GM19023 (cell line): ENCODE measurements around the gene SORCS2.

ENCODE experiments used
- ATAC-seq: cut with Tn5 transposase; IDR thresholded peaks from one replicate; pipeline ENCODE4 v1.9.1; 2021; ENCODE audit warnings: mild to moderate bottlenecking, moderate library complexity; ENCODE audit not compliant: unreplicated experiment

SORCS2 gene

DNA sequence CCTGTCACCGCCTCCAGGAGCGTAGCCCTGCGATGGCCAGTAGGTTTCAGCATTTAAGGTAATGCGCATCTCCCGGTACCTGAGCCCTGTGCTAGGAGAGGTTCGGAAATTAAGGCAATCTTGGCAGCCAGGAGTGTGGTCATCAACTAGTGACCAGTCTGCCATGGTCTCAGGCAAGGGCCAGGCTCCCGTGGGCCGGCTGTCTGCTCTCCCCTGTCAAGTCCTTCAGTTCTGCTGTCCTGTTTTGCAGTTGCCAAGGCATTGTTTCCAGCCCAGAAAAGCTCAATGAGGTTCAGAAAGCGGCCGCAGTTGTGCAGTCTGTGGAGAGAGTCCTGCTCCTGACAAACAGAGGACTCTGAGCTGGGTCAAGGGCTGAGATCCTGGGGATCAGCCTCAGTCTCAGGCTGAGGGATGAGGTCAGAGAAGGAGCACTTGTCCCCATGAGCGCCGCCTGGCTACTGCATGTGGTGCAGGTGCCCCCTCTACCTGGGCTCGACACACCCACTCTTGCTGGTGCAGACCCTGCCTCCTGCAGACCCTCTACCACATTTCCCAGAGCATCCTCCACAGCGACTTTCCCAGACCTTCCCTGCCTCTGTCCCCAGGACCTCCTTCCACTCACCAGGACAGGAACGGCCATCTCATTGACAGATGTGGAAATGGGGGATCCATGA, 295.8 kb downstream of the SORCS2 start:
- ATAC-seq, result no peak

DNA sequence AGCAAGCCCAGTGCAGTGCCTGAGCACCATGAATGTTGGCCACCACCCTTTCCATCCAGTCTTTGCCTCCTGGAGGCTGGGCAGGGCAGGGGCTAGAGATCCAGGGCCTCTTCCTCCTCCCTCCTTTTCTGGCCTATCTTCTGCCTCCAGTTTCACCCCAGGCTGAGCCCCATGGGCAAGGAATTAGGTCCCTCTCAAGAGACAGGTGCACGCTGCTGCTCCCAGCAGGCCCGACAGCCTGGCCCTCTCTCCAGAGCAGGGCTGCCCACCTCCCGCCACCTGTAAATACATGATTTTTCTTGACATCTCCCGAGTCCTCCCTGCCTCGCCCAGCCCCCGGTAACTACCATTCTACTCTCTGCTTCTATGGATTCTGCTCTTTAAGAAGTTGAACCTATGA, 299.6 kb downstream of the SORCS2 start:
- no peak for ATAC-seq

DNA sequence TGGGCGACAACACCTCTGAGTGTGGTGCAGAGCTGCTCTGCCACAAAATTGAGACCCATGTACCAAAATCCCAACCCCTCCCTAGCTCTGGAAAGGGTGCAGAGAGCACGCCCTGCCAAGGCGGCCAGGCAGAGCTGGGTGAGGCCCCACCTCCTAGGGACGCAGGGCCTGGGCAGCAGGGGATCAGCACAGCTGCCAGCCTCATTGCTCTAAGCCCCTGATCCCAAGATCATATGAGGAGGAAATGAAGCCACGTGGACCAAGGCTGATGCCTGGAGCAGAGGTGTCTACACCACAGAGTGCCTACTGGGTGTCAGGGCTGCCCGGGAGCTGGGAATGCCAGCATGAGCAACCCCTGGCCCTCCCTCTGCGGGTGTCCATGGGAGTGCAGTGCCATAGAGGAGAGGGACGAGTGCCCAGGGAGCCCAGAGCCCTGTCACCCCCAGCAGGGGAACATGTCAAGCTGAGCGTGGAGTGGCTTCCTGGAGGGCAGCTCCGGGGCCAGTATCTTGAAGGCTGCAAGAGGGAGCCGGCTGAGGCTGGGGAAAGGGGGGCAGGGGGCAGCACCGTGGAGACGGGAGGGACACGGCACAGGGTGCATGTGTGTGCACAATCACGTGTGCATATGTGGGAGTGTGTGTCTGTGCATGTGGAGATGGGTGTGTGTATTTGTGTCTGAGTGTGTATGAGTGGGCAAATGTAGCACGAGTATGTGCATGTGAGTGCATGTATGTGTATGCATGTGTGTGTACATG, 306.3 kb downstream of the SORCS2 start:
- no peak for ATAC-seq

DNA sequence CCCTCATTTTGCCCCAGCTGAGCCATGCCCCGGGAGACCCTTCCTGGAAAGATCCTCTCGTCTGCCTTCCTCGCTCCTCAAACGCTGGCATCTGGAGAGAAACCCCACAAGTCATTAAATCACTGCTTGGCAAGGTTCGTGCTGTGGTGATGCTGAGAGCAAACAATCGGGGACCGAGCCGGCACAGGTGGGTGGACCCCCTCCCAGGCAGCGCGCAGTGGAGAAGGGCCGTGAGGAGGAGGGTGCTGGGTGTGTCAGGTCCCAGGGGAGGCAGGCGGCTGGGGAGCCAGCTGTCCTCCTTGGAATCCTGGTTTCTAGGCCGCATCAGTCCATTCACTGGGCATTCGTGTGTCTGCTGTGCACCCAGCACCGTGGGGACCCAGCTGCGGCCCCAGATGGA, 307.3 kb downstream of the SORCS2 start:
- no peak for ATAC-seq

DNA sequence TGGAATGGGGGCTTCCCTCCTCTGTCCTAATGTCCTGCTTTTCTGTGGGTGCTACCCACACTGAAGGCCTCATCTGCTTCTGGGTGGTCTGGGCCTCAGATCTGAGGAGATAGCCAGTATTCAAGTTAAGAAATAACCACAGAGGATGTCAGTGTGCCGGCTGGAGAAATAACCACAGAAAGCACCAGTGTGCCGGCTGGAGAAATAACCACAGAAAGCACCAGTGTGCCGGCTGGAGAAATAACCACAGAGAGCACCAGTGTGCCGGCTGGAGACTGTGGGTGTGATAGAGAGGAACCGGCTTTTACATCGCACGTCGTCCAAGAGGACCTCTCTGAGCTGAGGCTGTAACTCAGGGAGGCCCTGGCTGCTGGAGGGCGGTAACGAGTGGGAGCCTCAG, 308.1 kb downstream of the SORCS2 start:
- no peak for ATAC-seq

DNA sequence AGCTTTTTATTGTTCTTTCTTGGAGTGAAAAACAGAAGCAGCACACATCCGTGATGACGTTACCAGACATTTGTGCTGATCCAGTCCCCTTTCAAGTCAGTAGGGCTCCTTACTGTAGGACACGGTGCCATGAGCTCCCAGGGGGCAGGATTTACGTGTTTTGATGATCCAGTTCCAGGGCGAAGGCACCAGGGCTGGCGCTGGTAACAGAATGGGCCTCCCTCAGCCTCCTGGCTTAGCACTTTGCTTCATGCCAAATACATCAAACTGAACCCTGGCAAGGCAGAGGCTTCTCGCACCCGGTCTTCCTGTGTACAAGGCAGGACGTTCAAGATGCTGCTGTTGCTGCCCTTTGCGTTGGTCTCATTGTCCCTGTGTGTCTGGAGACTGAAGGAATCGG, 309.0 kb downstream of the SORCS2 start:
- ATAC-seq, result no peak

DNA sequence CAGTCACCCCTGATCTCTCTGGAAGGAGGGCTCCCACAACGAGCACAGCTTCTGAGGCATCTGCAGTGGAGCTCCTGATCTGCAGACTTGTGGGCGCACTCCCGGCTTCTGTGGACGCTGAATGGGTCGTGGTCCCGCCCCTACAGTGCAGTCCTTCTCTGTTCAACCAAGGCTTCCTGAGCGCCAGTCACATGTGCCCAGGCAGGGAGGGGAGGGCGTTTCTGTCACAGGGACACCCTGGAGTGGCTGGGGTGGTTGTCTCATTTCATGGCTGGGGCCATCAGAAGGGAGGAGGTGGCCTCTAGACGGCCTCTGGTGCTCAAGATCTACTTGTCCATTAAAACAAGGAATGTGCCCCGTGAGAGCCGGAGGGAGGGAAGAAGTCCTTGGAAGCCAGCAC, 309.5 kb downstream of the SORCS2 start:
- no peak for ATAC-seq

DNA sequence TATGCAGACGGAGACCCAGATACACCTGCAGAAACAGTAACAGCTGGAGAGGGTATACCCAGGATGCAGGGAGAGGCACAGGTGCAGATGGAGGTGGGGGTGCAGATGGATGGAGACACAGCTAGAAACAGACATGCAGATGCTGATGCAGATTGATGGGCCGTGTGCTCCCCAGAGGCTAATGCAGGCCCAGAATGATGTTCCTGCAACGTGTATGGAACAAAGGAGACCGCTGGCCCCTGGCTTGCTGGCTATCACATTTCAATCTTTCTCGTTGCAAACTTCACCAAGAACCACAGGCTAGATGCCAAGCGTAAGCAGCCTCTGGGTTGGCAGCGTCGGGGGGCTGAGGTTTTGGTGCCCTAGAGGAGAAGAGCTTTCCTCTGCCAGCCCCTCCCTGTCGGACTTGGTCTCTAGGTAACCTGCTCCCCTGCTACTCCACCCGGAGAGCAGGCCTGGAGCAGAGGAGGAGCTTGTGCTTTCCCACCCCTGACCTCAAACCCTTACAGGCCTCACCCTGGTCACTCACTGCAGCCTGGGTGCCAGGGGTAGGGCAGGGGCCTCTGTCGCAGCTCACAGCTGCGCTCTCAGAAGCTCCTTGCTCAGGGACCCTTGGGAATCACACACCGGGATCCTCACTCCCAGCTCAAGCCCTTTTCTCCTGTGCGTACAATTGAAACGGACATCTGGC, 311.4 kb downstream of the SORCS2 start:
- no peak for ATAC-seq

DNA sequence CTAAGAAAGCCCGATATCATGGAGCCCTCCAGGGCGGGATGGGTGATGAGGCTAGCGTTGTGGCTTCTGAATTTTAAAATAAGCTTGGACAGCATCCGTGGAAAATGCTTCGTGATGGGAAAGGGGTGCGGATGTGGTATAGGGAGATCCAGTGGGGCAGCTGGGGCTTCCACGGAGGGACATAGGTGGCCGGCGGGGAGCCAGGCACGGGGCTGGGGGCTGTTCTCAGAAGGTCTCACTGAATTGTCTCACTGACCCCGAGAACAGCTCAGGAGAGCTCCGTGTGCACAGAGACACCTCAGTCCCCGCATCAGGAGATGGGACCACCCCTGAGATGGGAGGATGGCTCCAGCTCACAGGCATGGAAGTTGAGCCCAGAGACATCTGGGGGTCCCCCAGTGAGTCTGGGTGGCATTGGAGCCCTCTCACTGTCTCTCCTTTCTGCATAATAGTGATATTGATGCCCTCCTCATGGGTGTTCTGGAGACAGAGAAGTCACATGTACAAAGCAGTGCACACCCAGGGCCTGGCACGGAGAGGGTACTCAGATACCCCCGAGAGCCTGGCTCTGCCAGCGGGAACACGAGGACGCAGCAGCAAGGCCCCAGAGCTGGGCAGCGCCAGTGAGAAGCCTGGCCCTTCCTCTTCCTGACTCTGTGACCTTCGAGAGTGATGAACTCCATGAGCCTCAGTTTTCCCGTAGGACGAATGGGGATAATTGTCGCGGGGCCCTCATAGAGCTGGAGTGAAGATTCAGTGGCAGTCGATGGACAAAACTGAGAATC, 313.0 kb downstream of the SORCS2 start:
- ATAC-seq, result no peak

DNA sequence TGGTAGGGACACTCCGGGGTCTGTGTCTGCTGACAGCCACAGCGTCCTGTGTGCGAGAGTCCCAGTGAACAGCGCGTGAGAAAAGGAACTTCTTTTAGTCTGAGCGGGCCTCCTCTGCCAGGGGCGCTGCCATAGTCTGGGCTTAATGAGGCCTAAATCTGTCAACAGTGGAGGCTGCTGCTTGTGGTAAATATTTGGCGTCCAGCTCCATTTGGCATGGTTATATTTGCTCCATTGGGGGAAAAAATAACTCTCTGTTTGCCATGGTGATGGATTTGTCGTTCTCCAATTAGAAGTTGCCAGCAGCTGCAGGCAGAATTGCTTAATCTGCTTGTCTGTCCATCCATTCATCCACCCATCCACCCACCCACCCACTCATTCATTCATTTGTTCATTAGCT, 313.8 kb downstream of the SORCS2 start:
- ATAC-seq, result no peak

DNA sequence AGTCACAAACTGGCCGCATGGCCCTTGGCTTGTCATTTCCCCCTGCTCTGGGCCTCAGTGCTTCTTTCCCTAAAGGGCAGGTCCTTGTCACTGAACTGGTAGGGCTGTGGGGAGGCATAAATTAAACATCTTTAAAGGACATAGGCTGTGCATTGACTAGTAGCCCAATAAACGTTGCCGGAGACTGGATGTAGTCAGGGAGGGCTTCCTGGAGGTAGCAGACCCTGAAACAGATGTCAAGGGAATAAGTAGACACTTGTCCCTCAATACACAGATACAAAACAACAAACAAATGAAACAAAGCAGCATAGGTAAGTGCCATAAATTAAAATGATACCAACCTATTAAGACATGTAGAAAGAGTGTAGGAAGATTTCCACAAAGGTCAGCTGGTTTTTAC, 314.2 kb downstream of the SORCS2 start:
- no peak for ATAC-seq

DNA sequence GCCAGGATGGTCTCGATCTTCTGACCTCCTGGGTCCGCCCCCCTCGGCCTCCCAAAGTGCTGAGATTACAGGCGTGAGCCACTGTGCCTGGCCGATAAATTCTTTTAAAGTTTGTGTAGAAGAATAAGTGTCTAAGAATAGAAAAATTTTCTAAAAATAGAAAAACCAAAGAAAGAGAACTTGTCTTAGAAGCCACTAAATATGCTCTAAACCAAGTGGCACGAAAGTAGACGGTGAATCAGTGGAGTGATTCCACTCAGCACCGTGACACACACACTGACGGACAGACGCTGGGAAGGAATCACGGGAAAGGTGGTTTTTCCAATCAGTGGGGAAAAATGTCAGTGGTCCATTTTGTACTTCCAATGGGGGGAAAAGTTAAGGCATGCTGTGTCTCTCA, 315.0 kb downstream of the SORCS2 start:
- ATAC-seq, result no peak

DNA sequence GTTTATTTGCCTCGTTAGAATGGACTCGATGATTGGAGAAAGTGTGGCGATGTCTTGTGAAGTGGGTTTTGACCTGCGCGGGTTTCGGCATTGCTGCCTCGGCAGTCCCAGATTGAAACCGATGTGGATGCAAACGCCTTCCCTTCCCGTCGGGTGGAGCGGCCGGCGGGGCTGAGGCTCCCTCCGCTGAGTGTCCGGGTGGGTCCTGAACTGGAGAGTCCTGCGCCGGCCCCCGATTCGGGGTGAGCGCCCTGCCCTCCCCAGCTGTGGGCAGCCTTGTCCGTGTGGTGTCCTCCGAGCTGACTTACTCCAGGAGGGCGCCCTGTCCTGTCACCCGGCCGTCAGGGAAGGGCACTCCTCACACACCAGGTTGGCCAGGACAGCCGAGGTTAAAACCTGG, 317.7 kb downstream of the SORCS2 start:
- no peak for ATAC-seq

DNA sequence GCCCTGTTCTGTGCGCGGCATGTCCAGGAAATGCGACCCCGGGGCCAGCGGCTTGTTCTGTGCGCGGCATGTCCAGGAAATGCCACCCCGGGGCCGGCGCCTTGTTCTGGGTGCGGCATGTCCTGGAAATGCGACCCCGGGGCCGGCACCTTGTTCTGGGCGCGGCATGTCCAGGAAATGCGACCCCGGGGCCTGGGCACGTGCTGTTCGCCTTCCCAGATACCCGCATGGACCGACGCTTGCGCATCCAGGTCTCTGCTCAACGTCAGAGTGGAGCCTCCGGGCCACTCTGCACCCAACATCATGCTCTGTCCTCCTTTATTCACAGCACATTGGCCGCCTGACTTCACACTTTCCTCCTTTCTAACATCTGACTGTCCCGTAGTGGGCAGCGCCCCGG, 318.2 kb downstream of the SORCS2 start:
- ATAC-seq, result no peak

DNA sequence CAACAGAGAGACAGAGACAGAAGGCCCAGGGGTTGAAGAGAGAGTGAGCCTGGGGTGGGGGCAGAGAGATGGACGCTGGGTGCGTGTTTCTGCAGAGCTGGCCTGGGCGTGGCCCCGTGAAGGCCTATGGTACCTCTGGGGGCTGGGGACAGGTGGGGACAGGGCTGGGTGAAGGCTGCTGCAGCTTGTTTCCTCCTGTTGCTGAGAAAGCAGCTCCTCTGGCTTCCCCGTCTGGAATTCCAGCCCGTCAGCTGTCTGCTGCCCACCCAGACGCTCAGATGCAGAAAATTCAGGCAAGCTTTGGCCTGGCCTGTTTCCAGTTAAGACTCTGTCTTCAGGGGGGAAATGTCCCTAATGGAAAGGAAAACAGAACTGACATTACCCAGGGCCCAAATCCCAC, 319.2 kb downstream of the SORCS2 start:
- no peak for ATAC-seq

DNA sequence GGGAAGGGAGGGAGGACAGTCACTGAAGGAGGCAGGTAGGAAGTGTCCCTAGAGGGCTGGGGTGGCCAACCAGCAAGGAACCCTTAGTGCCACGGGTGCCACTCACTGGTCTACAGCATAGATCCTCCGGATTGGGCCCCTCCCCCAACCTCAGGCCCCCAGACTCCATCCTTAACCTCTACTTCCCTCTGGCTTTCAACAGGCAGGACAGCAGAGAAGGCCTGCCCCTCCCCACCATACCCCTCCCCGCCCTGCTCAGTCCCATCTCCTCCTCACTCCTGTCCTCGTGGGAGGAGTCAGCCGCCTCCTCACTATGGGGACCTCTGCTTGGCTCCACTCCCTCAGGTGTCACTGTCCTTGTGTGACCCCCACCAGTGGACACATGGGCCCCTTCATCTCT, 320.1 kb downstream of the SORCS2 start:
- ATAC-seq, result no peak

DNA sequence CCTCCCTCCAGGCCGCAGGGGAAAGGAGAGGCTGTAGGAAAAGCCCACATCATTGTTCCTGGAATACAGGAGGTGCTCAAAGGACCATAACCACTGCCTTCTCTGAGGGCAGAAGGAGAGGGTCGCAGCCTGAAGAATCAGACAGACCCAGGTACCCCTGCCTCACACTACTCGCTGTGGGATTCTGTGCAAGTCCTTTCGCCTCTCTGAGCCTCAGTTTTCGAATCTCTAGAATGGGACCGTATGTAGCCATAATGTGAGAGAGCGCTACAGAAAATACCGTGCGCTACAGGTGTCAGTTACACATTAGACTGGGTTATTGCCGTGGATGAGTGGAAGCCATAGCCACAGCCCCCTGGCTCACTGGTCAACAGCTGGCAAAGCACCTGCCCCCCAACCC, 320.6 kb downstream of the SORCS2 start:
- ATAC-seq, result no peak

DNA sequence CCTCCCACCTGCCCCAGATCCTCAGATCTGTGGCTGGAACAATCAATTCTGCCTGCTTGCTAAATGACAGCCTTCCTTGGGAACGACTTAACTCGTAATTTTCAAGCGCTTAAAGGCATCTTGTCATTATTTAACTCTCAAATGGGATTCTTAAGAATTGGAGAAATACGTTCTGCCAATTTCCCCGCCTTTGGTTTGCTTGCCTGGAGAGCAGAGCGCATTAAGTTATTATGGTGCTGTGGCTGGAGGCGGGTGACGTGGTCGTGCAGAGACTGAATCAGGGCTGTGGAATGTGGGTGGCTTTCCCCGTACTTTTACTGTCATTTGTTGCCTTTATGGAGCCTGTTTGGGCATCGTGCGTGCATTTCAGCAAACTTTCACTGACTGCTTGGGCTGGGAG, 321.3 kb downstream of the SORCS2 start:
- ATAC-seq, result no peak

DNA sequence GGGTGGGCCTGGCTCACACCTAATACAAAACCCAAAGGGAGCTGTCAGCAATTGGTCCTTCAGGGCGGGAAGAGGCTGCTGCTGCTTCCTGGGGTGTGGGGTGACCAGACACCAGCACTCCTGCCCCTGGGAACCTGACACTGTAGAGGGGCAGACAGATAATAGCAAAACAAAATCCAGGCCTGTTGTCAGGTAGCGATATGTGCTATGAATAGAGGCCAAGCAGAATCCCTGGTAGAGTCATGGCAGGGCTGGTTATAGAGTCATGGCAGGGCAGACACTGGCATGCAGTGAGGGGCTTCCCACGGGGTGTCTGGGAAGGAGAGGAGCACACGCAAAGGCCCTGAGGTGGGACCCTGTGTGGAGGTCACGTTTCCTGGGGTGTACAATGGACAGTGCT, 321.9 kb downstream of the SORCS2 start:
- ATAC-seq, result no peak

DNA sequence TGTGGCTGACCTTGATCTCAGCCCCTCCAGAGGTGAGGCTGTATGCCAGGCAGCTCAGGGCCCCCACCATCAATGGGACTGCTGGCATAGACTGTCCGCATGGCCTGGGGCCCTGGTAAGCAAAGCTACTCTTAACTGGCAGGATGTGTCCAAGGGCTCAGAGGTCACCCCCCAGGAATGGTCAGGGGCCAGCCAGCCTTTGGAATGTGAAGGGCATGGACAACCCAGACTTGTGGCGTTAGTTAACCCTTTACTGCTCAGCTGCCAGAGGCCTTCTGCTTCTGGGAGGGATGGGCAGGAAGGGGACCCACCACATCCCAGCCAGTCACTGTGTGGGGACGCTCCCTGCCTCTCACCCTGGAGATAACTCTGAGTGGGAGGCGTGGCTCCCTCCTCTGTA, 322.5 kb downstream of the SORCS2 start:
- ATAC-seq, result no peak

DNA sequence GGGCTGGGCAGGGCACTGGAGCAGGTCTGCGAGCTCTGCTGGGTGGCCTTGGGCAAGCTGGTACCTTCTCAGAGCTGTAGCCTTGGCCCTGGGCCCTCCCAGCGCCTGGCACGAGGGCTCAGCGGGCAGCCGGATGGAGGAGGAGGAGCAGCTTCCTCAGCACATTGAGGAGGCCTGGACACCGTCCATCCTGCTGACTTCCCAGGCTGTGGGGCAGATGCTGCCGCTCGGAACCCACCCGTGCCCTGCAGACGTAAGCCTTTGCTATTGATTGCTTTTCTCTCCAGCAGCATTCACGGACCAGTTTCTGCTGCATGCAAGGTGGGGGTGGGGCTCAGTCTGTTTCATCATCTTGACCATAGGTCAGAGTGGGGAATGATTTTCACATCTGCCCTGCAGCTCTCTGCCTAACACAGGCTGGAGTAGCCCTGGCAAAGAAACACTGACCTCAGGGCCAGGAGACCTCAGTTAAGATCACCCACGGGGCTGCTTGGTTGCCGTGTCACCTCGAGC, 323.1 kb downstream of the SORCS2 start:
- no peak for ATAC-seq
